Right lobe of liver (tissue), 6 donors: ENCODE results near the gene TMPRSS2. TPM values are rescaled to one million over a fixed set of nuclear protein-coding genes. Genes with fewer than 3 reads are reported as not detected.

Experiments used
- ATAC-seq, 4 donors: fragments of 200-7000 bp; cut with Tn5 transposase; one replicate each; pipeline ENCODE4 v1.9.1; 2020; ENCODE audit warnings: mild to moderate bottlenecking in 4 of 4, moderate library complexity in 4 of 4
- DNase-seq, 3 donors: peaks; one replicate each; pipeline ENCODE4 v3.0.0-alpha.2; 2020
- H3K27ac ChIP-seq, 3 donors: fragments of 200-600 bp; one replicate each; pipeline ENCODE4 v1.8.0; 2022
- H3K27me3 ChIP-seq, 2 donors: fragments of 200-600 bp; one replicate each; pipeline ENCODE4 v1.8.0; 2022
- H3K36me3 ChIP-seq, 4 donors: fragments of 200-600 bp; sonication (generic) in 1 of 4; one replicate each; pipeline versions ENCODE4 v1.5.1 to v1.8.0; 2017 to 2022; ENCODE audit warnings: control low read depth in 1 of 4
- H3K4me1 ChIP-seq, 4 donors: fragments of 200-600 bp; sonication (generic) in 1 of 4; one replicate each; pipeline versions ENCODE4 v1.5.1 to v1.8.0; 2017 to 2022; ENCODE audit warnings: control low read depth in 1 of 4
- H3K4me3 ChIP-seq, 3 donors: fragments of 200-600 bp; one replicate each; pipeline ENCODE4 v1.8.0; 2022
- H3K9me3 ChIP-seq, 4 donors: fragments of 200-600 bp; sonication (generic) in 1 of 4; one replicate each; pipeline versions ENCODE4 v1.5.1 to v1.8.0; 2017 to 2022; ENCODE audit warnings: control low read depth in 1 of 4
- POLR2A ChIP-seq: fragments of 450-650 bp; IDR thresholded peaks from one replicate; pipeline ENCODE4 v1.6.1; 2017; ENCODE audit warnings: antibody characterized with exemption, mild to moderate bottlenecking
- WGBS: methylation state at CpG from one replicate; pipeline ENCODE4 v1.1.6; 2018; ENCODE audit warnings: low coverage, low lambda C conversion rate; ENCODE audit not compliant: insufficient coverage; ENCODE audit errors: missing lambda C conversion rate; 5-methylcytosine and 5-hydroxymethylcytosine counted together
- intact Hi-C, 2 donors: fragments of 100-400 bp; cut with DNase I; formaldehyde crosslinking; loops; one replicate each; pipeline versions ENCODE4 v1.11.2 to v1.14.1; 2022
- total RNA-seq, 6 experiments: library from RNA; depleted of rRNA in 2 of 6; stranded (reverse); fragments of >200 nt in 2 of 6; fragmentation: NEBNext Ultra II Directional in 3 of 6; extraction: Animal tissue kit (Norgen Biotek cat#: 25700) in 3 of 6; gene quantifications; one replicate each; pipeline versions ENCODE4 v1.1.0 to v1.2.4, GENCODE V29; 2016 to 2023
- TF ChIP-seq, protein P1 (sequence below), 4 donors: fragments of 200-600 bp in 3 of 4; fragments of 450-650 bp in 1 of 4; IDR thresholded peaks; one replicate each; pipeline versions ENCODE4 v1.5.1 to v1.8.0; 2016 to 2022; ENCODE audit warnings: antibody characterized with exemption in 4 of 4, mild to moderate bottlenecking in 2 of 4
- donor health status: DM: no; HTN: yes; CAD: no.
- donor health status: DM: no; HTN: no; CAD: no.
- donor health status: DM: no; HTN: no; CAD: no.
- donor health status: DM: no; HTN: yes; CAD: no.
- donor health status: DM: no; HTN: yes; CAD: no.

The TMPRSS2 gene
- total RNA-seq, 6 experiments from 2014 or later = 19.3 to 53.7 (median 20.8) TPM

DNA sequence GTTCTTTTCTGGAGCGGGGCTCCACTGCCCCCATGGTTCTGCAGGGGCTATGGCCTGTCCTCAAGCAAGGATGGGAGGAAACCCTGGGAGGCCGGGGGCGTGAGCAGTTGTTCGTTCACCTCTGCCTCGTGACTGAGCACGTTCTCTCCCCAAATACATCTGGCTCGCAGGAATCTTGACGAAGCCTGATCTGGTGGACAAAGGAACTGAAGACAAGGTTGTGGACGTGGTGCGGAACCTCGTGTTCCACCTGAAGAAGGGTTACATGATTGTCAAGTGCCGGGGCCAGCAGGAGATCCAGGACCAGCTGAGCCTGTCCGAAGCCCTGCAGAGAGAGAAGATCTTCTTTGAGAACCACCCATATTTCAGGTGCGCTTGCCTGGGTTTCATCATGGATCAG is 66.4 kb downstream of the TMPRSS2 start:
- WGBS = 92% methylated on average over 7 of the region's 14 CpGs
- no peaks in the 10 kb centered on the region for H3K9me3 ChIP-seq
- H3K4me1 ChIP-seq = no peaks in the 10 kb centered on the region
- intact Hi-C loops = no loop called here
- no peaks in the 10 kb centered on the region for H3K27me3 ChIP-seq
- H3K27ac ChIP-seq = no peak overlapping the region
- no peak overlapping the region for H3K4me3 ChIP-seq
- ATAC-seq = no peak
- DNase-seq = no peak
- TF ChIP-seq POLR2A = no peak
- TF ChIP-seq, protein P1, sequence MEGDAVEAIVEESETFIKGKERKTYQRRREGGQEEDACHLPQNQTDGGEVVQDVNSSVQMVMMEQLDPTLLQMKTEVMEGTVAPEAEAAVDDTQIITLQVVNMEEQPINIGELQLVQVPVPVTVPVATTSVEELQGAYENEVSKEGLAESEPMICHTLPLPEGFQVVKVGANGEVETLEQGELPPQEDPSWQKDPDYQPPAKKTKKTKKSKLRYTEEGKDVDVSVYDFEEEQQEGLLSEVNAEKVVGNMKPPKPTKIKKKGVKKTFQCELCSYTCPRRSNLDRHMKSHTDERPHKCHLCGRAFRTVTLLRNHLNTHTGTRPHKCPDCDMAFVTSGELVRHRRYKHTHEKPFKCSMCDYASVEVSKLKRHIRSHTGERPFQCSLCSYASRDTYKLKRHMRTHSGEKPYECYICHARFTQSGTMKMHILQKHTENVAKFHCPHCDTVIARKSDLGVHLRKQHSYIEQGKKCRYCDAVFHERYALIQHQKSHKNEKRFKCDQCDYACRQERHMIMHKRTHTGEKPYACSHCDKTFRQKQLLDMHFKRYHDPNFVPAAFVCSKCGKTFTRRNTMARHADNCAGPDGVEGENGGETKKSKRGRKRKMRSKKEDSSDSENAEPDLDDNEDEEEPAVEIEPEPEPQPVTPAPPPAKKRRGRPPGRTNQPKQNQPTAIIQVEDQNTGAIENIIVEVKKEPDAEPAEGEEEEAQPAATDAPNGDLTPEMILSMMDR (IDR thresholded peaks at IDR 0.05) = no peak
- peaks cover 0 to 75% (median 24%) of the 10 kb centered on the region in 4 donors for H3K36me3 ChIP-seq

DNA sequence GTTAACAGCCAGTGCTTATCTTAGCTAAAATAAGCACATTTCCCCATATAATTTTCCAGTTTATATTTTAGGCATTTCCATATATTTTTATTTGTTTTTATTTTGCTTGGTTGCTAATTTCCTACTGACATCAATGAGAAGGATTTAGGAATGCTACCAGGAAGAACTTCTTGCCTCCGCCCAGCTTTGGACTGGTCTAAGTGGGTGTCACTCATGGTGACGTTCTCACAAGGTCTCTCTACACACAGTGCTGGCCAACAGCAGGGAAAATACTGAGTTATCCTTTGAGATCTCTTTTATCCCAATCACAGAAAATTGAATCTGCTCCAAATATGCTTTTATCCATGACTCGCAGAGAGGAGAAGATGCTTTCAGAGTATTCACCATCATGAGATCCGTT is 68.7 kb downstream of the TMPRSS2 start:
- Histone ChIP-seq H3K27ac (no peak overlapping the region), H3K4me1 (no peaks in the 10 kb centered on the region), H3K36me3 (peaks cover 0 to 65% (median 21%) of the 10 kb centered on the region in 4 donors), H3K9me3 (no peaks in the 10 kb centered on the region), H3K27me3 (no peaks in the 10 kb centered on the region), H3K4me3 (no peak overlapping the region)
- intact Hi-C loops = no loop called here
- WGBS = 82% methylated on average over 4 of the region's 4 CpGs
- TF ChIP-seq, protein P1 (IDR thresholded peaks at IDR 0.05) = no peak
- no peak for TF ChIP-seq POLR2A
- ATAC-seq (no peak), DNase-seq (no peak)

DNA sequence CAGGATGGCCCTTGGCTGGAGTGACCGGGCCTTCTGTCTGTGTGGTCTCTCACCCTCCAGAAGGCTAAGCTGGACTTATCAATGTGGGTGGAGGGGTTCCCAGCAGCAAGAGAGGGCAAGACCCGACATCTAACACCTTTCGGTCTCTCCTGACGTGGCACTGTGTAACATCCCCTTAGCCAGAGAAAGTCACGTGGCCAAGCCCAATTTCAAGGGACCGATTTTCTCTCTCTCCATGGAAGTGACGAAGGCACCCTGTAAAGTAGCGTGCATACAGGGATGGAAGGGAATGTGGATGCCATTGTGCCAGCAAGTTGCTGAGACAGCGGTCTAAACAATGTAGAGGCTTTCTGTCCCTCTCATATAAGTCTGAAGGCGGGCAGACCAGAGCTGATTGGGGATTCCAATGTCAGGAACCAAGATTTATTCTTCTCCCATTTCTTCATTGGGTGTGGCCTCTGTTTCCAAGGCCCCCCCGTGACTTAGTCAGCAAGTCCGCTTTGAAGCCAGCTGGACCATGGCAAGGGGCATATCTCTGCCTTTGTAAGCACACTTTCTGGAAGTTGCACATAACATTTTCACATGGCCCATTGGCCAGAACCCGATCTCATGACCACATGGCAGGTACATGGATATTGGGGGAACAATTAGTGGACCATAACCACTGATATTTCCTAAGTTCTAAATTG is 69.4 kb downstream of the TMPRSS2 start:
- no peak for ATAC-seq
- Histone ChIP-seq H3K9me3 (no peaks in the 10 kb centered on the region), H3K36me3 (peaks cover 0 to 63% (median 19%) of the 10 kb centered on the region in 4 donors), H3K27ac (no peak overlapping the region), H3K4me3 (no peak overlapping the region), H3K4me1 (no peaks in the 10 kb centered on the region), H3K27me3 (no peaks in the 10 kb centered on the region)
- DNase-seq = no peak
- TF ChIP-seq POLR2A = no peak
- TF ChIP-seq, protein P1 (IDR thresholded peaks at IDR 0.05) = no peak
- whole genome bisulfite sequencing = 95% methylated on average over 3 of the region's 13 CpGs
- intact Hi-C loops = no loop called here

DNA sequence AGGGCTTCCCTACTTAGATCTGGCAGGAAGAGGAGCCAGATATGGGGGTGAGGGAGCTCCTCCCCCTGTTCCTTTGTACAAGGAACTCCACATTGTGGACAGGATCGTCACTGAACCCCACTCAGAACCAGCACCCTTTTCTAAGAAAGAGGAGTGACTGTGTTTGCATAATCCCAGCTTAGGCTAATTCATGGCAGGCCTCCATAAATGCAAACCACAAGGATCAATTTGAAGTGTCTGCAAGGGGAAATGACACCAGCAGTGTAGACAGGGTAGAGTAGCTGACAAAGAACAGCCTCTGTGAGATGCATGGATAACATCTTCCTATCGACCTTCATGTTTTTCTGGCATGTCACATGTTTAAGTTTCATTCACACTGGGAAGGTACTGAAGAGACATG is 70.2 kb downstream of the TMPRSS2 start:
- ATAC-seq (no peak), DNase-seq (no peak)
- H3K36me3 ChIP-seq = peaks cover 0 to 55% (median 18%) of the 10 kb centered on the region in 4 donors
- WGBS = 60% methylated on average over 2 of the region's 2 CpGs
- no peak overlapping the region for H3K4me3 ChIP-seq
- intact Hi-C loops = no loop called here
- H3K27ac ChIP-seq = no peak overlapping the region
- TF ChIP-seq POLR2A = no peak
- TF ChIP-seq, protein P1 (IDR thresholded peaks at IDR 0.05) = no peak
- H3K9me3 ChIP-seq = no peaks in the 10 kb centered on the region
- no peaks in the 10 kb centered on the region for H3K4me1 ChIP-seq
- H3K27me3 ChIP-seq = no peaks in the 10 kb centered on the region
